ENCODE results near the gene SNURF. TPM values are rescaled to one million over a fixed set of nuclear protein-coding genes. Genes with fewer than 3 reads are reported as not detected.

SNURF gene
- total and polyA plus RNA-seq, 9 of the 15 experiments (the other 6 are each of a cell fraction or from before 2014, with no cell fraction given) = 0.35 to 0.83 TPM; not detected in 7

DNA sequence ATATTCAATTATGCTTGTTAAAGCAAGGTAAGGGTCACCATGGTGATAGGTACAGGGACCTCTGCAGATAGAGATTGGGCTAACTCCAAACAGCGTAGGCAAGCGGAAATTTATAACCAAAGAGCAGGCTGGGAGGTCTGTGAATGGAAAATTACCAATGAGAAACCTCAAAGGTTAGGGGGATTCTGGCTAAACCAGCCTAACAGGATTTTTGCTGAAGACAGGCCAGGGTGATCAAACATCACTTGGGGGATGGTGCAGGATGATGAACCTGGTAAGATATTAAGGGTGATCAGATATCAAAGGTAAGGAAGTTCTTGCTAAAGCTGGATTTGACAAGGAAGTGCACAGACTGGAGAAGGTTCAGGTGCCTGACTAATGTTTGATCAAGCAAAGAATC lies 35.3 kb upstream of the SNURF start:
- ATAC-seq (no peak), FAIRE-seq (no peak), DNase-seq (ENCODE audit: extremely low read depth in 1 of 4, low spot score in 3 of 4) (no peak)
- Histone ChIP-seq H3K27me3 (ENCODE audit: control insufficient read depth in 2 of 2, insufficient read depth in 2 of 2, low read length in 2 of 2) (no peaks in the 10 kb centered on the region), H4K20me1 (replicated peaks; ENCODE audit: control insufficient read depth, insufficient read depth, low read length) (no peaks in the 10 kb centered on the region), H3K4me2 (ENCODE audit: insufficient read depth, low read length) (no peak overlapping the region), H3K4me1 (replicated peaks in 1 of 2; ENCODE audit: control insufficient read depth in 2 of 2, insufficient read depth in 2 of 2, low read length in 2 of 2) (no peaks in the 10 kb centered on the region), H3K4me3 (no peak overlapping the region), H3K9ac (ENCODE audit: insufficient read depth in 1 of 2, low read depth in 2 of 2, low read length in 2 of 2) (no peak overlapping the region), H3K36me3 (ENCODE audit: control insufficient read depth, insufficient read depth, low read length) (no peaks in the 10 kb centered on the region), H3K9me3 (replicated peaks; ENCODE audit: control insufficient read depth, insufficient read depth, low read depth, low read length) (no peaks in the 10 kb centered on the region), H3K79me2 (ENCODE audit: control insufficient read depth, insufficient read depth, low read length) (no peaks in the 10 kb centered on the region), H2AFZ (ENCODE audit: low read depth, low read length) (no peak overlapping the region), H3K27ac (ENCODE audit: extremely low read depth, low read depth, low read length) (no peak overlapping the region), H3K9me1 (ENCODE audit: control insufficient read depth, insufficient read depth, low read length) (no peaks in the 10 kb centered on the region)
- intact Hi-C loops (cut with micrococcal nuclease) = no loop called here
- no peak for TF ChIP-seq GTF2E2 (tag; IDR thresholded peaks at IDR 0.05)
- TF ChIP-seq SOX6 (IDR thresholded peaks at IDR 0.05) = no peak
- TF ChIP-seq HSF4 (CRISPR knock-in tag; IDR thresholded peaks at IDR 0.05; ENCODE audit: borderline replicate concordance) = no peak
- TF ChIP-seq E2F8 (IDR thresholded peaks at IDR 0.05; ENCODE audit: low read depth, partially characterized antibody) = no peak
- TF ChIP-seq SPI1 (IDR thresholded peaks at IDR 0.05; ENCODE audit: borderline replicate concordance, low read depth, low read length) = no peak
- TF ChIP-seq BHLHE40 (IDR thresholded peaks at IDR 0.05; ENCODE audit: low read length) = no peak
- TF ChIP-seq, protein P1, sequence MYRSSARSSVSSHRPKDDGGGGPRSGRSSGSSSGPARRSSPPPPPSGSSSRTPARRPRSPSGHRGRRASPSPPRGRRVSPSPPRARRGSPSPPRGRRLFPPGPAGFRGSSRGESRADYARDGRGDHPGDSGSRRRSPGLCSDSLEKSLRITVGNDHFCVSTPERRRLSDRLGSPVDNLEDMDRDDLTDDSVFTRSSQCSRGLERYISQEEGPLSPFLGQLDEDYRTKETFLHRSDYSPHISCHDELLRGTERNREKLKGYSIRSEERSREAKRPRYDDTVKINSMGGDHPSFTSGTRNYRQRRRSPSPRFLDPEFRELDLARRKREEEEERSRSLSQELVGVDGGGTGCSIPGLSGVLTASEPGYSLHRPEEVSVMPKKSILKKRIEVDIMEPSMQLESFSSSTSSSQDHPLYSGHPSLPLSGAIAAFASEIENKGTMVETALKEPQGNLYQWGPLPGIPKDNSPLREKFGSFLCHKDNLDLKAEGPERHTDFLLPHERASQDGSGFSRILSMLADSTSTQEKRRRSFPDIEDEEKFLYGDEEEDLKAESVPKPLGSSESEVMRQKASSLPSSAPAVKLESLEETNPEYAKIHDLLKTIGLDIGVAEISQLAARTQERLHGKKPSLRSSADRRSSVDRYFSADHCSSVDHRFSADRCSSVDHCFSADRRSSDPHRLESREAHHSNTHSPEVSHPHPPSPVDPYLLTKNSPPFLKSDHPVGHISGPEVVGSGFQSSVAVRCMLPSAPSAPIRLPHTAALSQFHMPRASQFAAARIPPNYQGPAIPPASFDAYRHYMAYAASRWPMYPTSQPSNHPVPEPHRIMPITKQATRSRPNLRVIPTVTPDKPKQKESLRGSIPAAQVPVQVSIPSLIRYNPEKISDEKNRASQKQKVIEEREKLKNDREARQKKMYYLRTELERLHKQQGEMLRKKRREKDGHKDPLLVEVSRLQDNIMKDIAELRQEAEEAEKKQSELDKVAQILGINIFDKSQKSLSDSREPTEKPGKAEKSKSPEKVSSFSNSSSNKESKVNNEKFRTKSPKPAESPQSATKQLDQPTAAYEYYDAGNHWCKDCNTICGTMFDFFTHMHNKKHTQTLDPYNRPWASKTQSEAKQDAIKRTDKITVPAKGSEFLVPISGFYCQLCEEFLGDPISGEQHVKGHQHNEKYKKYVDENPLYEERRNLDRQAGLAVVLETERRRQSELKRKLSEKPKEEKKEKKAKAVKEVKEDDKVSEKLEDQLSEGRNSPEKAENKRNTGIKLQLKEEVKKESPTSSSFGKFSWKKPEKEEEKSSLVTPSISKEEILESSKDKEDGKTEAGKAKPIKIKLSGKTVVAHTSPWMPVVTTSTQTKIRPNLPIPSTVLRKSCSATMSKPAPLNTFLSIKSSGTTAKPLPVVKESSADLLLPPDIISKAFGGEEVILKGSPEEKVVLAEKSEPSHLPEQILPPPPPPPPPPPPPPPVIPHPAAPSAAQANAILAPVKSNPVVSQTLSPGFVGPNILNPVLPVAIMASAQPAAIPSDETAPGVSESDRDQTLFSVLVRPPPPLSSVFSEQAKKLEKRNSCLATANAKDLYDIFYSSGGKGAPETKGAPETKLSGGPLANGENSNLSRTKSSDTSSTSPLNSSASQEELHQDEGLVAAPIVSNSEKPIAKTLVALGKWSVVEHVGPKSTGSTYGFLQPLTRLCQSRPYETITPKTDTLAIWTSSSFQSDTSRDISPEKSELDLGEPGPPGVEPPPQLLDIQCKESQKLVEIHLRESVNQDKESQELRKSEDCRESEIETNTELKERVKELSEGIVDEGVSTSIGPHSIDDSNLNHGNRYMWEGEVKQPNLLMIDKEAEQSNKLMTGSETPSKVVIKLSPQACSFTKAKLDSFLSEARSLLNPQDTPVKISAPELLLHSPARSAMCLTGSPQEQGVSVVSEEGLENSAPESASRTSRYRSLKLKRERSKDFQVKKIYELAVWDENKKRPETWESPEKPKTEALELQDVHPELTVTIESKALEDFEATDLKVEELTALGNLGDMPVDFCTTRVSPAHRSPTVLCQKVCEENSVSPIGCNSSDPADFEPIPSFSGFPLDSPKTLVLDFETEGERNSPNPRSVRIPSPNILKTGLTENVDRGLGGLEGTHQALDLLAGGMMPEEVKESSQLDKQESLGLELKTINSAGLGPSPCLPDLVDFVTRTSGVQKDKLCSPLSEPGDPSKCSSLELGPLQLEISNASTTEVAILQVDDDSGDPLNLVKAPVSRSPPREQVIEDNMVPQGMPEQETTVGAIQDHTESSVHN (IDR thresholded peaks at IDR 0.05; ENCODE audit: borderline replicate concordance in 1 of 2, low read depth in 1 of 2) = no peak
- BruUV-seq (replicated peaks) = no TSS peak
- ChIA-PET CTCF (ENCODE audit: low intra/inter-chr PET ratio) (no interaction called here), POLR2A (no interaction called here)
- WGBS (ENCODE audit: insufficient coverage, low coverage, missing lambda C conversion rate) = 6% methylated on average over 2 of the region's 2 CpGs
- in situ Hi-C loops (cut with MboI) = no loop called here

All from K562 (cell line).